ENCODE data around the gene DKKL1. TPM values are rescaled to one million over a fixed set of nuclear protein-coding genes. Genes with fewer than 3 reads are reported as not detected.
"Not testable (repeated sequence)": the region's sequence is repeated elsewhere in the genome, so short reads cannot be mapped to it uniquely, and the experiment has no call there.

The DKKL1 gene
- total RNA-seq, 1 experiment from 2014 or later, result 7.3 TPM

- DNase-seq (ENCODE audit: low spot score), result no peak
- in situ Hi-C loops (cut with HindIII; ENCODE audit: low sequenced_read_pairs), result no loop called here
These were observed 7.3 kb upstream of the DKKL1 start for GRCh38 chr19:49356382-49356781.

GRCh38 chr19:49357186-49357585 is 6.5 kb upstream of the DKKL1 start:
- in situ Hi-C loops (cut with HindIII; ENCODE audit: low sequenced_read_pairs), result no loop called here
- no peak for DNase-seq (ENCODE audit: low spot score)

- in situ Hi-C loops (cut with HindIII; ENCODE audit: low sequenced_read_pairs), result no loop called here
- no peak for DNase-seq (ENCODE audit: low spot score)
These were observed 3.5 kb upstream of the DKKL1 start for GRCh38 chr19:49359851-49360820.

- in situ Hi-C loops (cut with HindIII; ENCODE audit: low sequenced_read_pairs), result no loop called here
- peak; percentile 20 for DNase-seq (ENCODE audit: low spot score)
These were observed 2.1 kb upstream of the DKKL1 start for GRCh38 chr19:49361438-49362047.

GRCh38 chr19:49362048-49362928 is 1.4 kb upstream of the DKKL1 start, which contains the start of gene TEAD2:
Gene TEAD2, minus strand, starts transcription at chr19:49362416. Its CDS starts 2,341 bp downstream, at chr19:49360075.
- no peak for DNase-seq (ENCODE audit: low spot score)
- in situ Hi-C loops (cut with HindIII; ENCODE audit: low sequenced_read_pairs), result no loop called here

- peak; percentile 16 for DNase-seq (ENCODE audit: low spot score)
- in situ Hi-C loops (cut with HindIII; ENCODE audit: low sequenced_read_pairs), result no loop called here
These were observed 779 bp upstream of the DKKL1 start for GRCh38 chr19:49362929-49363267.

GRCh38 chr19:49364083-49364737 is 533 bp downstream of the DKKL1 start:
- in situ Hi-C loops (cut with HindIII; ENCODE audit: low sequenced_read_pairs), result no loop called here
- DNase-seq (ENCODE audit: low spot score), result no peak

- in situ Hi-C loops (cut with HindIII; ENCODE audit: low sequenced_read_pairs), result no loop called here
- DNase-seq (ENCODE audit: low spot score), result no peak
These were observed 2.4 kb downstream of the DKKL1 start for GRCh38 chr19:49366110-49366509.

- in situ Hi-C loops (cut with HindIII; ENCODE audit: low sequenced_read_pairs), result no loop called here
- DNase-seq (ENCODE audit: low spot score), result no peak
These were observed 5.2 kb downstream of the DKKL1 start for GRCh38 chr19:49368711-49369358.

- in situ Hi-C loops (cut with HindIII; ENCODE audit: low sequenced_read_pairs), result no loop called here
- no peak for DNase-seq (ENCODE audit: low spot score)
These were observed 7.5 kb downstream of the DKKL1 start for GRCh38 chr19:49371184-49371583.

- in situ Hi-C loops (cut with HindIII; ENCODE audit: low sequenced_read_pairs); DNase-seq (ENCODE audit: low spot score): not testable (repeated sequence)
These were observed 9.5 kb downstream of the DKKL1 start for GRCh38 chr19:49373174-49373573.

GRCh38 chr19:49374665-49375434 is 11.2 kb downstream of the DKKL1 start:
- in situ Hi-C loops (cut with HindIII; ENCODE audit: low sequenced_read_pairs), result no loop called here
- DNase-seq (ENCODE audit: low spot score), result no peak

- no peak for DNase-seq (ENCODE audit: low spot score)
- in situ Hi-C loops (cut with HindIII; ENCODE audit: low sequenced_read_pairs), result no loop called here
These were observed 14.8 kb downstream of the DKKL1 start for GRCh38 chr19:49378512-49378911.

GRCh38 chr19:49380391-49380790 is 16.7 kb downstream of the DKKL1 start:
- no peak for DNase-seq (ENCODE audit: low spot score)
- in situ Hi-C loops (cut with HindIII; ENCODE audit: low sequenced_read_pairs), result no loop called here

- in situ Hi-C loops (cut with HindIII; ENCODE audit: low sequenced_read_pairs), result no loop called here
- DNase-seq (ENCODE audit: low spot score), result no peak
These were observed 19.0 kb downstream of the DKKL1 start for GRCh38 chr19:49382639-49383038.

- in situ Hi-C loops (cut with HindIII; ENCODE audit: low sequenced_read_pairs), result no loop called here
- DNase-seq (ENCODE audit: low spot score), result no peak
These were observed 19.9 kb downstream of the DKKL1 start for GRCh38 chr19:49383599-49383998.

GRCh38 chr19:49387936-49388372 is 24.3 kb downstream of the DKKL1 start, which contains the start of gene KASH5:
Gene KASH5, plus strand, starts transcription at chr19:49388249. Its CDS starts 2,635 bp downstream, at chr19:49390884.
- in situ Hi-C loops (cut with HindIII; ENCODE audit: low sequenced_read_pairs), result no loop called here

GRCh38 chr19:49389406-49389805 is 25.7 kb downstream of the DKKL1 start:
- in situ Hi-C loops (cut with HindIII; ENCODE audit: low sequenced_read_pairs), result no loop called here
- DNase-seq (ENCODE audit: low spot score), result no peak

More at GRCh38 chr19:49387936-49388372, 24.3 kb downstream of the DKKL1 start, which contains the start of gene KASH5:
- peak; percentile 70 for DNase-seq (ENCODE audit: low spot score)
